Fibroblast of mammary gland (primary cell): ENCODE measurements around the gene EPAS1.

ENCODE experiments used
- DNase-seq: peaks from one replicate; pipeline ENCODE4 v3.0.0-alpha.2; 2010; ENCODE audit warnings: low read depth
- H3K4me3 ChIP-seq: 2 replicates; pipeline ENCODE4 v1.5.1; 2011; ENCODE audit warnings: low read depth, mild to moderate bottlenecking, low read length, moderate library complexity; ENCODE audit not compliant: control insufficient read depth
- TF ChIP-seq, protein P1 (sequence below): conservative IDR thresholded peaks from 2 replicates; pipeline ENCODE4 v1.5.1; 2011; ENCODE audit warnings: low read depth, low read length, inconsistent platforms; ENCODE audit not compliant: control insufficient read depth, insufficient read depth

Gene EPAS1

DNA sequence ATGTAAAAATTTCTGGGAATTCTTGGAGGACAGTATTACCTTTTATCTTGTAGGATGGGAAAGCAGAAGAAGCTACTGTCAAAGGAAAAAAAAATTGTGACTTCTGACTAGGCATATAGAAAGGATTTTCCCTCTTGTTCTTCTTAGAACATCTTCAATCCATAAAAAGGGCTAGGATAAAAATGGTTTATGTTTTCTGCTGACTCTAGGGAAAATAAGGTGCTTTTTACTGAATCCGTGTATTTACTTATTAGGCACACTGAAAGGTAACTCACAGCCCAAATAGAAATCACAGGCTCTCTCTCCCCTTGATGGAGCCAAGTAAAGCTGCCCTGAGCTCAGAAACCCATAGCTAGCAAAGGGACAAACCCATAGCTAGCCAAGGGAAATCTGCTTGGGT, 74.6 kb downstream of the EPAS1 start:
- no peak for DNase-seq
- H3K4me3 ChIP-seq: no peak overlapping the region
- TF ChIP-seq, protein P1, sequence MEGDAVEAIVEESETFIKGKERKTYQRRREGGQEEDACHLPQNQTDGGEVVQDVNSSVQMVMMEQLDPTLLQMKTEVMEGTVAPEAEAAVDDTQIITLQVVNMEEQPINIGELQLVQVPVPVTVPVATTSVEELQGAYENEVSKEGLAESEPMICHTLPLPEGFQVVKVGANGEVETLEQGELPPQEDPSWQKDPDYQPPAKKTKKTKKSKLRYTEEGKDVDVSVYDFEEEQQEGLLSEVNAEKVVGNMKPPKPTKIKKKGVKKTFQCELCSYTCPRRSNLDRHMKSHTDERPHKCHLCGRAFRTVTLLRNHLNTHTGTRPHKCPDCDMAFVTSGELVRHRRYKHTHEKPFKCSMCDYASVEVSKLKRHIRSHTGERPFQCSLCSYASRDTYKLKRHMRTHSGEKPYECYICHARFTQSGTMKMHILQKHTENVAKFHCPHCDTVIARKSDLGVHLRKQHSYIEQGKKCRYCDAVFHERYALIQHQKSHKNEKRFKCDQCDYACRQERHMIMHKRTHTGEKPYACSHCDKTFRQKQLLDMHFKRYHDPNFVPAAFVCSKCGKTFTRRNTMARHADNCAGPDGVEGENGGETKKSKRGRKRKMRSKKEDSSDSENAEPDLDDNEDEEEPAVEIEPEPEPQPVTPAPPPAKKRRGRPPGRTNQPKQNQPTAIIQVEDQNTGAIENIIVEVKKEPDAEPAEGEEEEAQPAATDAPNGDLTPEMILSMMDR: no peak

GRCh38 chr2:46372475-46372874, 75.3 kb downstream of the EPAS1 start:
- H3K4me3 ChIP-seq: no peak overlapping the region
- TF ChIP-seq, protein P1: no peak
- DNase-seq: no peak

- TF ChIP-seq, protein P1: no peak
- no peak overlapping the region for H3K4me3 ChIP-seq
- DNase-seq: no peak
Measured at GRCh38 chr2:46373238-46373637, 76.0 kb downstream of the EPAS1 start.

GRCh38 chr2:46375566-46376125, 78.4 kb downstream of the EPAS1 start:
- TF ChIP-seq, protein P1: no peak
- no peak overlapping the region for H3K4me3 ChIP-seq
- no peak for DNase-seq

- TF ChIP-seq, protein P1: no peak
- H3K4me3 ChIP-seq: no peak overlapping the region
- DNase-seq: no peak
Measured at GRCh38 chr2:46376586-46376985, 79.4 kb downstream of the EPAS1 start.

GRCh38 chr2:46377101-46377581, 79.9 kb downstream of the EPAS1 start:
- TF ChIP-seq, protein P1: no peak
- H3K4me3 ChIP-seq: no peak overlapping the region
- no peak for DNase-seq

DNA sequence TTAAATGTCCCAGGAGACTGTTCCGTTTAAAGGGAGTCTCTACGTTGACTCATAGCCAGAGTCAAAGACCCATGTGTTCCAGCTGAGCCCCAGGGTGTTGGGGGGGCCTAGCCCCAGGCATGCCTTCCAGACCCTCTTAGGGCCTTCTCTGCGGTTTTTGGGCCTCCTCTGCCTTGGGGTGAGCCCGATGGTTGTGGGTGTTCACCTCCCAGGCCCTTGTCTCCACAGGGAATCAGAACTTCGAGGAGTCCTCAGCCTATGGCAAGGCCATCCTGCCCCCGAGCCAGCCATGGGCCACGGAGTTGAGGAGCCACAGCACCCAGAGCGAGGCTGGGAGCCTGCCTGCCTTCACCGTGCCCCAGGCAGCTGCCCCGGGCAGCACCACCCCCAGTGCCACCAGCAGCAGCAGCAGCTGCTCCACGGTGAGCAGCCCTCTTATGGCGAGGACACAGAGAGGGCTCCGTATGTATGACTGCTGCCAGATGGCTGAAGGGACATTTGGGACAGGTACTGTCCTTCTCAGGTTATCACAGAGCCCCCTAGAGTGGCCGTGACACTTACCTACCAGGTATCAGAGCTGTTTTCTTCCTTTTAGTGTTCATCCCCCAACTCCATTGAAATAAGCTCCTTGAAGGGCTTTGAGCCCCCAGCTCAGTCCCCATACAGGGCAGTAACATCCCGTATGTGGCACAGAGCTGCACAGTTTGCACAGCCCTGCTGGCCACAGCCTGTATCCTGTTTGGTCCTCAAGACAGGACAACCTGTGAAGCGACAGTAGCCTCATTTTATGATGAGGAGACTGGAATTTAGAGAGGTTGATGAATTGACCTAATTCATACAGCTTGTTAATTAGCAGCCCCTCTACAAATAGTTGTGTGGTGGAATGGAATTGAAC, 80.7 kb downstream of the EPAS1 start:
- TF ChIP-seq, protein P1: no peak
- no peak for DNase-seq
- no peak overlapping the region for H3K4me3 ChIP-seq
